Astrocyte (in vitro differentiated cells and primary cell): ENCODE results near the gene A1BG.

Experiments used
- EZH2 ChIP-seq: IDR thresholded peaks from 2 replicates; pipeline ENCODE4 v1.6.1; 2012; ENCODE audit warnings: mild to moderate bottlenecking, low read length, inconsistent platforms; ENCODE audit not compliant: insufficient read depth
- TF ChIP-seq, protein P1 (sequence below): IDR thresholded peaks from 2 replicates; pipeline ENCODE4 v1.5.1; 2011; ENCODE audit warnings: low read depth, mild to moderate bottlenecking, inconsistent platforms, low read length, moderate library complexity; ENCODE audit not compliant: insufficient read depth

DNA sequence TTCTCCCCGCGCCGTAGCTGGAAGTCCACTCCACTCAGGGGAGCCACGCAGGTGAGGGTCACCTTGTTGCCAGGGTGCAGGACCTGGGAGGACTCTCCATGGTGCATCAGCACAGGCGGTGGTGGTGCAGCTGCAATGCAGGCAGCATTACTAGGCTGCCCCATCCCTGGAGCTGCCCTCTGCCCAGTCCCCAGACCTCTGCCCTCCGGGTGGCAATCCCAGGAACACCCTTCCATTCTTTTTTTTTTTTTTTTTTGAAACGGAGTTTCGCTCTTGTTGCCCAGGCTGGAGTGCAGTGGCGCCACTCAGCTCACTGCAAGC, 1.8 kb downstream of the A1BG start:
- TF ChIP-seq, protein P1, sequence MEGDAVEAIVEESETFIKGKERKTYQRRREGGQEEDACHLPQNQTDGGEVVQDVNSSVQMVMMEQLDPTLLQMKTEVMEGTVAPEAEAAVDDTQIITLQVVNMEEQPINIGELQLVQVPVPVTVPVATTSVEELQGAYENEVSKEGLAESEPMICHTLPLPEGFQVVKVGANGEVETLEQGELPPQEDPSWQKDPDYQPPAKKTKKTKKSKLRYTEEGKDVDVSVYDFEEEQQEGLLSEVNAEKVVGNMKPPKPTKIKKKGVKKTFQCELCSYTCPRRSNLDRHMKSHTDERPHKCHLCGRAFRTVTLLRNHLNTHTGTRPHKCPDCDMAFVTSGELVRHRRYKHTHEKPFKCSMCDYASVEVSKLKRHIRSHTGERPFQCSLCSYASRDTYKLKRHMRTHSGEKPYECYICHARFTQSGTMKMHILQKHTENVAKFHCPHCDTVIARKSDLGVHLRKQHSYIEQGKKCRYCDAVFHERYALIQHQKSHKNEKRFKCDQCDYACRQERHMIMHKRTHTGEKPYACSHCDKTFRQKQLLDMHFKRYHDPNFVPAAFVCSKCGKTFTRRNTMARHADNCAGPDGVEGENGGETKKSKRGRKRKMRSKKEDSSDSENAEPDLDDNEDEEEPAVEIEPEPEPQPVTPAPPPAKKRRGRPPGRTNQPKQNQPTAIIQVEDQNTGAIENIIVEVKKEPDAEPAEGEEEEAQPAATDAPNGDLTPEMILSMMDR: no peak
- no peak for TF ChIP-seq EZH2
